DND-41 (cell line): Measurements from ENCODE around the gene CD320.

Source experiments
- CTCF ChIP-seq: IDR thresholded peaks from 2 replicates; pipeline ENCODE4 v1.5.1; 2012; ENCODE audit warnings: borderline replicate concordance, low read length, moderate library complexity, mild to moderate bottlenecking; ENCODE audit not compliant: poor library complexity, severe bottlenecking; ENCODE audit errors: extremely low read depth
- EZH2 ChIP-seq: IDR thresholded peaks from 3 replicates; pipeline ENCODE4 v1.6.1; 2012; ENCODE audit warnings: borderline replicate concordance, low read depth, mild to moderate bottlenecking, moderate library complexity, low read length, inconsistent platforms; ENCODE audit not compliant: severe bottlenecking

- TF ChIP-seq CTCF (no peak), EZH2 (no peak)
Observed at GRCh38 chr19:8261881-8262280, 46.3 kb downstream of the CD320 start.
